HG03066 (cell line): ENCODE data around the gene LITAF.
"Not testable (repeated sequence)": the region's sequence is repeated elsewhere in the genome, so short reads cannot be mapped to it uniquely, and the experiment has no call there.

Experiments used
- ATAC-seq: cut with Tn5 transposase; IDR thresholded peaks from one replicate; pipeline ENCODE4 v1.9.1; 2021; ENCODE audit warnings: low read depth; ENCODE audit not compliant: unreplicated experiment

Gene LITAF

GRCh38 chr16:11621539-11621919 lies 34.8 kb upstream of the LITAF start:
- ATAC-seq: no peak

GRCh38 chr16:11620243-11621003 lies 33.7 kb upstream of the LITAF start:
- no peak for ATAC-seq

GRCh38 chr16:11619327-11619851 lies 32.7 kb upstream of the LITAF start:
- ATAC-seq: no peak

DNA sequence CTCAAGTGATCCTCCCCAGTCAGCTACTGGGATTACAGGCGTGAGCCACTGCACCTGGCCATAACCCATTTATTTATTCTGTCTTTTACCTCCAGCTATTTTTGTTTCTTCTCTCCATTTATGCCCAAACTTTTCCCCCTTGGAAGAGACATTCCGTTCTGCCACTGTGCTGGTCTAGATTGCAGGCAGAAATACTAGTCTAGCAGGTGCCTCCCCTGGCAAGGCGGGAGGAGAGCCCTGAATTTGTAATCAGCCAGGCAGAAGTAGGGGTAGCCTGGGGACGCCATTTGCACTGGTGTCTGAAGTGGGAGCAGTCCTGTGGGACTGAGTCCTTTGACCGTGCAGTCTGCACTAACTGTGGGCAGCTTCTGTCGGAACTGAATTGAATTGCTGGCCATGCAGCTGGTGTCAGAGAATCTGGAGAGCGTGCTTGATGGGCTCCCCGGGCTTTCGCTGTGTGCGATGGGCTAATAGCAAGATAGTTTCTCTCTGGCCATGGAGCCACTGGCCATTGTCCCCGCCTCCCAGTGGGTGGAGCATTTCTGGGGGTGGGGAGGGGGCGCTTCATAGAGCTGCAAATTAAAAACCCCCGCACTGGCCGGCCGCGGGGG lies 31.5 kb upstream of the LITAF start:
- ATAC-seq: no peak

DNA sequence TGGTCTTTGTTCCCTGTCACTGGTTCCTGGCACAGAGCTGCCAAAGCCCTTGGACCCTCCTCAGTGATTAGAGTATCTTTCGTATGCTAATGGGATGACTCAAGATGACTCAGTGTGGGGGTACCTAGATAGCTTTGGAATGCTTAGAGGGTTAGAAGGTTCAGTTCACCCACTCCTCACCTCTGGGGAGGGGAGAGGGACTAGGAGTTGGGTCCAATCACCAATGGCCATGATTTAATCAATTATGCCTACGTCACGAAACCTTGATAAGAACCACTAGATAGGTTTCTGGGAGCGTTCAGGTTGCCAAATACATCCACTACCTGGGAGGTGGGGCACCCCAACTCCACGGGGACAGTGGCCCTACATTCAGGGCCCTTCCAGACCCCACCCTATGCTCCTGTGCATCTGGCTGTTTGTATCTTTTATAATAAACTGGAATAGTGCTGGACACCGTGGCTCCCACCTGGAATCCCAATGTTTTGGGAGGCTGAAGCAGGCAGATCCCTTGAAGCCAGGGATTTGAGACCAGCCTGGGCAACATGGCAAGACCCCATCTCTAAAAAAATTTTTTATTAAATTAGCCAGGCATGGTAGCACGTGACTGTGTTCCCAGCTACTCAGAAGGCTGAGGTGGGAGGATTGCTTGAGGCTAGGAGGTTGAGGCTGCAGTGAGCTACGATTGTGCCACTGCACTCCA lies 29.2 kb upstream of the LITAF start:
- no peak for ATAC-seq

DNA sequence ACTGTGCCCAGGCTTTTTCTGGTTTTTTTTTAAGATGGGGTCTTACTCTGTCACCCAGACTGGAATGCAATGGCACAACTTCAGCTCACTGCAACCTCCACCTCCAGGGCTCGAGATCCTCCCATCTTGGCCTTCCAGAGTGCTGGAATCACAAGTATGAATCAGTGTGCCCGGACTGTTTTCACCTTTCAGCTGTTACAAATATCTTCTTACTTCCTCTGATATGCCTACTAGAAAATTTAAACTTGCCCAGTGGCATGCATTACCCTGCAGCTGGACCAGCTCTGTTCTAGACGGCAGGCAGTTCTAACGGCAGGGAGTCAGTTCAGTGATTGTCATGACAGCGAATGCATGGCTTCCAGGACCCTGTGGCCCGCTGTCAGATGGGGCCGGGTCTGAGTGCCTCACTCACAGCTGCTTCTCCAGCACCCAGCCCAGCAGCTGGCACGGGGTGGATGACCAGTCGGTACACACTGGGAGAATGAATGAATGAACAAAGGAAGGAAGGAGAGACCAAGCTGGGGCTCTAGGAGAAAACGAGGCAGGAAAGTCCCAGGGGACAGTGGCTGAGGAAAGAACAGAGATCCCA lies 28.0 kb upstream of the LITAF start:
- ATAC-seq: no peak

DNA sequence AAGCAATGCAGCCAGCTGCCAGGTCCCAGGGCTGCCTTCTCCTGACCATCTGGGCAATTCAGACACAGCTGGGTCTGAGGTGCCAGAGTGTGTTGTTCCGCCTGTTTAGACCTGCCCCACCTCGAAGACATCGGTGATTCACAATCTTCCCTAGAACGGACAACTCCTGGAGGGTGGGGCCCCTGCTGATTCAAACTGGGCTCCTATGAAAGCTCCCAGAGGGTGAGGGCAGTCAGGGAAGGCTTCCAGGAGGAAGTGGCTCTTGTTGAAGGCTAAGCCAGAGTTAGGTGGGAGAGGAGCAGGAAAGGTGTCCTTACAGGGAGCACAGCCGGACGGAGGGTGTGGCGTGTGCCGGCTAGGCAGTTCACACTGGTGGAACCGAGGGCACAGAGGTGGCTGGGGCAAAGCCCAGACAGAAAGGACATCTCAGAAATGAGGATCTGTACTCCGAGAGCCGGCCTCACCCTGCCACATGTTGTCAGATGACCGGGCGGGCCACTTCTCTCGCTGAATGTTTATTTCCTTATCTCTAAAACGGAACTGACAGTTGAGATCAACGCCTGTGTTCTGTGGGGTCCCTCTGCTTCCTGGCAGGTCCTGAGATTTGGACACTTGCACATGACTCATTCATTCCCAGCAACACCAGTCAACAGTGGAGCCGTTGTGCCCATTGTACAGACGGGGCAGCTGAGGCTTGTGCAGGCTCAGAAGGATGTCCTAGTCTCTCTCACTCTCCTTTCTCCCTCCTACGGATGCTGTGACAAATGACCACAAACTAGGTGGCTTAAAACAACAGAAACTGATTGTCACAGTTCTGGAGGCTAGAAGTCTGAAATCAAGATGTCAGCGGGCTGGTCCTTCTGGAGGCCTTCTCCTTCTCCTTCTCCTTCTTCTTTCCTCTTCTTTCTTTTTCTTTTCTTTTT lies 26.9 kb upstream of the LITAF start:
- peak; percentile 50 for ATAC-seq

DNA sequence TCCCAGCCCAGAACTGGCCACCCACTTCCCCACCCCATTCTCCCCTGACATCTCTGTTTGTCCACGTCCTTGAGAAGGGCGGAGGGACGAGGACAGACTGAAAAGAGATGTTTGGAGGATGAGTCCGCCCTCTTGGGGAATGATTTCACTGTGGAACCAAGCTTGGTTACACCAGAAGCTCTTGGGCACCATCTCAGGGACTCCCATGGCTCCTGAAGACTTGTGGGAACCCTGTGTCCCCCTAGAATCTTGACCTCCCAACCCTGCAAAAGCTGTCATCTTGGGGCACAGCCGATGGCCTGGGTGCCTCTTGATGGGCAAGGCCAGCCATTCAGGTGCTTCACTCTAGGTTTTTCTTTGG lies 25.9 kb upstream of the LITAF start:
- no peak for ATAC-seq

GRCh38 chr16:11611871-11612664 lies 25.3 kb upstream of the LITAF start:
- ATAC-seq: no peak

- no peak for ATAC-seq
These were observed 23.9 kb upstream of the LITAF start for GRCh38 chr16:11610580-11610979.

DNA sequence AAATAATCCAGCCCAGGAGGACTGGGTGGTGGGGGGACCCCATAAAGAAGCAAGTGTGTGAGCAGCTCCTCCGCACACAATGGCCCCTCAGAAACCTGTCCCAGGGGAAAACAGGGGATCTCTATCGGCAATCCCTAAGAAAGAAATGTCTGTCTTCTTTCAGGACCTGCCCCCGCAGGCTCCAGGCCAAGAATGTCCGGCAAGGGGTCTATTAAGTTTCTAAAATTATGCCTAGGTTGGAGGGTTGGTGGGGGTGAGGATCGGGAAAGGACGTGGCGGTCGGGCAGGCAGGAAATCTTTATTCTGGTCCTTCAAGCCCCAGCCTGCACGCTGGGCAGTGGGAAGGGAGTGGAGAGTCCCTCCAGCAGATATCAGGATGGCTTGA lies 23.4 kb upstream of the LITAF start:
- ATAC-seq: no peak

DNA sequence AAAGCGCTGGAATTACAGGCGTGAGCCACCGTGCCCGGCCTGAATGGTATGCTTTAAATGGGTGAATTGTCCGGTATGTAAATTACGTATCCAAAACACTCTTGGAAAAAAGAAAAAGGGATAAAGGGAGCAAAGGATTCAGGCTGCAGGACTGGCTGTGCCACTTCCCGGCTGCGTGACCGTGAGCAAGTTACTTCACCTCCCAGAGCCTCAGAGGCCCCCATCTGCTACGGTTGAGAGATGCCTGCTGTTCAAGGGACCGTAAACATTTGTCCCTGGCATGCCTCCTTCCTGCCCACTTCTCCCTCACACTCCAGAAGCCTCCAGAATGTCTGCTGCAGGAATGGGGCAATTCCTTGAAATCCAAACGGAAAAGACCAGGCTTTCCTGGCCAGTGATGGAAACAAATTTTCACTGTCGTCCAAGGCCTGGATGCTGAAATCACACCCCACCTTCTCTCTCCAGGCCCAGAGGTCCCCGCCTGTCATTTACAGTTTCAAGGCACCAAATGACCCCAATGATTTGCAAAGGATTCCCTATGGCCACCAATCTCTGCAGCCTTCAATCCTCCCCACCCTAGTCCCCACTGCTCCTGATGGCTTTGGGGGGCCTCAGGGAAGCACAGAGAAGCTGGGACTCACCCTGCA lies 22.9 kb upstream of the LITAF start:
- ATAC-seq: no peak

DNA sequence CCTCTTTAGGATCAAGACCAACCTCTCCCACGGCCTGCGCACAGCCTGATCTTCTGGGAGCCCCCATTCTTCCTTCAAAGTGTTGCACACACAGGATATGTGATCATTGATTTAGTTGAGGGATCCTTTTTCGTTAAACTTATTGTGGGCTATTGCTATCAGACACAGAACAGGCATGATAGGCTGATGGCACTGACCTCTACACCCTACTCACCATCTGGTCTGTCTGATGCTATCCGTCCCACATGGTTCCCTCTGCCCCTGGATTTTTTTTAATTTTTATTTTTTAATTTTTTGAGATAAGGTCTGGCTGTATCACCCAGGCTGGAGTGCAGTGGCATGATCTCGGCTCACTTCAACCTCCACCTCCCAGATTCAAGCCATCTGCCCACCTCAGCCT lies 19.2 kb upstream of the LITAF start:
- no peak for ATAC-seq

- no peak for ATAC-seq
These were observed 18.8 kb upstream of the LITAF start for GRCh38 chr16:11605564-11605886.

DNA sequence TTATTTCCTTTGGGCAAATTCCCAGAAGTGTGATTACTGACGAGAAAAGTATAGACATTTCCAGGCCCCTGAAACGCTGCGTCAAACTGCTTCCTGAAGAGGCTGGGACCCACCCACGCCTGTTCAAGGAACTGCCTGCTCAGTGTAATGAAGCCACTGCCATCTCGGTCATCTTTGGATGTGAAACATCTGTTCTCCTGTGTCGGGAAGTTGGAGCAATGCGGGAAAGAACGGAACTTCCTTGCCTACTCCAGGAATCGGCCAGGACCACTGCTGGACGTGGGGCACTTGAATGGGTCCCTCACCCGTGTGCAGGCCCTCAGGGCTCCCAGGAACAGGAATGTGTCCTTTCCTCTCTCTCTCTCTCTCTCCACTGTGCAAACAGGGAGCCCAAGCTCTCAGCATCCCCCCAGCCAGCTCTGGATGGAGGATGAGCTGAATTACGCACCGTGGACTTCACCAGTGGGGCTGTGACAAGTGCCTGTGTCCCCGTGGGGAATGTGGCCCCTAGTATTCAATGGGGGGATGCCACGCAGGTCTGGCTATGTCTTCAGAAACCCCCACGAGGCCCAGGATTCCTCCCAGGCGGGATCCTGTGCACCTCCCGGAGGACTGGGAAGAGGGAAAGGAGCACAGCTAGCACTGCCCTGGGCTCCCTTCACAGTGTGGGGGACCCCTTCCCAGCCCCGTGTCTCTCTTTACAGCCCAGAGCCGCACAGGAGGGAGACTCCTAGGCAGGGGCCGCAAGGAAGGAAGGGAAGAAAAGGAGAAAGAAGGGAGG lies 18.3 kb upstream of the LITAF start:
- ATAC-seq: no peak

GRCh38 chr16:11604296-11604695 lies 17.6 kb upstream of the LITAF start:
- not testable (repeated sequence) for ATAC-seq

DNA sequence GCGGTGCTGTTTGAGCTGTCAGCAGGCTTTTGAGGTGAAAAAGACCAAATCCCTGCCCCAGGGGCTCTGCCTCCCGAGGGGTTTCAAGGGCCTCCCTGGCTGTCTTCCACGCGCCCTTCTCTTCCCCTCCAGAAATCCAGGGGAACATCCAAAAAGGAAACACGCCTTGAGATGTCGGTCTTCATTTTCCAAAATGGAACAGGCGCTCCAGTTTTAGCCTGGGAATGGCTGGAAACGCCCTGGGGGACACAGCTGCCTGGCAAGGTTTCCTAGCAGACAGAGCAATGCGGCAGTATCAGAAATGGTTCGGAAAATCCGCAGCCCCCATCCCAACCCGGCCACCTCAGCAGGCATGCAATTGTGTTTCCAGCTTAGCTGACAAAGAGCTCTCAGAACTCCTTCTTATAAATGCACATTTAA lies 16.6 kb upstream of the LITAF start:
- no peak for ATAC-seq

GRCh38 chr16:11602321-11602720 lies 15.6 kb upstream of the LITAF start:
- no peak for ATAC-seq
